GM12865 (cell line): ENCODE results near the gene SMCO1.
A peak's percentile ranks its signal among the peaks of the same experiment; 100 is the strongest.
"Not testable (repeated sequence)": the region's sequence is repeated elsewhere in the genome, so short reads cannot be mapped to it uniquely, and the experiment has no call there.

Experiments
- DNase-seq: peaks from one replicate; pipeline ENCODE4 v3.0.0; 2010; ENCODE audit warnings: low read depth
- H3K4me3 ChIP-seq: 2 replicates; pipeline ENCODE4 v1.5.1; 2011; ENCODE audit warnings: mild to moderate bottlenecking, low read depth, low read length, control low read depth
- TF ChIP-seq, protein P1 (sequence below): IDR thresholded peaks from 2 replicates; pipeline ENCODE4 v1.5.1; 2011; ENCODE audit warnings: low read length, control low read depth, low read depth, inconsistent platforms; ENCODE audit not compliant: insufficient read depth; ENCODE audit errors: missing control alignments

SMCO1 gene

DNA sequence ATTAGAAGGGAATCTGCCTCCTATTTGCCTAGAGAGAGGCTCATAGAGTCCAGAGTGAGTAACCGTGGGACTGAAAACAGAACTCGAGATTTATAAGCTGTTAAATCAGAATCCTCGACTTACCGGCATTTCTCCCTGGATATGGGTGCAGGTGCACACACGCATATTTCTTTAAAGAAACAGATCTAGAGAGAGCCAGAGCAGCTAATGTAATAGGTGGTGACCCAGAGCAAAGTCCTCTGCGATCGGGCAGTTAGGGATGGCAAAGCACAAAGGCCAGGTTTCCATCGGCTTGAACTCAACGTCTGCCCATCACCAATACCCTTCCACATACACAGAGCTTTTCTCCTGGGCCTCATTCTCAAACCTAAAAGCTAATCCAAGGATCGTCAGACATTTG is 25.4 kb downstream of the SMCO1 start:
- H3K4me3 ChIP-seq = no peak overlapping the region
- TF ChIP-seq, protein P1, sequence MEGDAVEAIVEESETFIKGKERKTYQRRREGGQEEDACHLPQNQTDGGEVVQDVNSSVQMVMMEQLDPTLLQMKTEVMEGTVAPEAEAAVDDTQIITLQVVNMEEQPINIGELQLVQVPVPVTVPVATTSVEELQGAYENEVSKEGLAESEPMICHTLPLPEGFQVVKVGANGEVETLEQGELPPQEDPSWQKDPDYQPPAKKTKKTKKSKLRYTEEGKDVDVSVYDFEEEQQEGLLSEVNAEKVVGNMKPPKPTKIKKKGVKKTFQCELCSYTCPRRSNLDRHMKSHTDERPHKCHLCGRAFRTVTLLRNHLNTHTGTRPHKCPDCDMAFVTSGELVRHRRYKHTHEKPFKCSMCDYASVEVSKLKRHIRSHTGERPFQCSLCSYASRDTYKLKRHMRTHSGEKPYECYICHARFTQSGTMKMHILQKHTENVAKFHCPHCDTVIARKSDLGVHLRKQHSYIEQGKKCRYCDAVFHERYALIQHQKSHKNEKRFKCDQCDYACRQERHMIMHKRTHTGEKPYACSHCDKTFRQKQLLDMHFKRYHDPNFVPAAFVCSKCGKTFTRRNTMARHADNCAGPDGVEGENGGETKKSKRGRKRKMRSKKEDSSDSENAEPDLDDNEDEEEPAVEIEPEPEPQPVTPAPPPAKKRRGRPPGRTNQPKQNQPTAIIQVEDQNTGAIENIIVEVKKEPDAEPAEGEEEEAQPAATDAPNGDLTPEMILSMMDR = no peak
- DNase-seq = no peak

DNA sequence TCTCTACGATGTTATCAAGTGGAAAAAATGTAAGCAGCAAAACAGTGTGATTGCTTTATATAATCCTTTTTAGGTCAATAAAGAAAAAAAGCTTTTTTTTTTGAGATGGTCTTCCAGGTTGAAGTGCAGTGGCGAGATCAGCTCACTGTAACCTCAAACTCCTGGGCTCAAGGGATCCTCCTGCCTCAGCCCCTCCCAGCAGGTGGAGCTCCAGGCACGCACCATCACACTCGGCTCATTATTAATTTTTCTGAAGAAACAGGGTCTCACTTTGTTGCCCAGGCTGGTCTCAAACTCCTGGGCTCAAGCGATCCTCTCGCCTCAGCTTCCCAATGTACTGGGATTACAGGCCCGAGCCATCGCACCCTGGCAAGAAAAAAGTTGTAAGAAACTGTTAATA is 28.9 kb downstream of the SMCO1 start:
- DNase-seq = no peak
- TF ChIP-seq, protein P1 = no peak
- no peak overlapping the region for H3K4me3 ChIP-seq

DNA sequence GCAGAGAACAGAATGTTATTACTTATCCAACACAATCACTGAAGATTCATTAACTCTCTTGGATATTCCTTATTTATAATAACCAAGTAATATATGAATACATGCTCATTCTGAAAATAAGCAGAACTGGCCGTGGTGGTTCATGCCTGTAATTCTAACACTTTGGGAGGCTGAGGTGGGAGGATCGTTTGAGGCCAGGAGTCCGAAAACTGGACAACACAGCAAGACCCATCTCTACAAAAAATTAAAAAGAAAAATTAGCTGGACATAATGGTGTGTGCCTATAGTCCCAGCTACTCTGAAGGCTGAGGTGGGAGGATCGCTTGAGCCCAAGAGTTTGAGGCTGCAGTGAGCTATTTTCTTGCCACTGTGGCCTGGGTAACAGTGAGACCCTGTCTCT is 37.5 kb downstream of the SMCO1 start:
- TF ChIP-seq, protein P1 = no peak
- no peak overlapping the region for H3K4me3 ChIP-seq
- DNase-seq = no peak

DNA sequence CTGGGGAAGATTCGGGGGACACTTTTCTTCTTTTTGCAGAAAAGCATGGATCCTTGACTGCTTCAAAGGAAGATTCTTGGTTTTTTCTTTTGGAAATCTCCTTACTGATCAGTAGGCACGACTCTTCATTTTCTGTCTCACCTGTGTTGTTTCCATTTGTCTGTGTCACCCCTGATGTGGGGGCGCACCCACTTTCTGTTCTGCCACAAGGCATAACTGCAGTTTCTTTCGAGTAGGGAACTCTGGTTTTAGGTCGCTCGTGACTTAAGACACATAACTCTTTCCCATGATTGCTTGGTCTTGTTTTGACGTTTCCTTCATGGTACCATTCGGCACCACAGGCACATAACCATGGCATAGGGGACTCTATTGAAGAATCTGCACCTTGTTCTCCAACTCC is 42.9 kb downstream of the SMCO1 start:
- TF ChIP-seq, protein P1 = no peak
- no peak overlapping the region for H3K4me3 ChIP-seq
- DNase-seq = no peak

DNA sequence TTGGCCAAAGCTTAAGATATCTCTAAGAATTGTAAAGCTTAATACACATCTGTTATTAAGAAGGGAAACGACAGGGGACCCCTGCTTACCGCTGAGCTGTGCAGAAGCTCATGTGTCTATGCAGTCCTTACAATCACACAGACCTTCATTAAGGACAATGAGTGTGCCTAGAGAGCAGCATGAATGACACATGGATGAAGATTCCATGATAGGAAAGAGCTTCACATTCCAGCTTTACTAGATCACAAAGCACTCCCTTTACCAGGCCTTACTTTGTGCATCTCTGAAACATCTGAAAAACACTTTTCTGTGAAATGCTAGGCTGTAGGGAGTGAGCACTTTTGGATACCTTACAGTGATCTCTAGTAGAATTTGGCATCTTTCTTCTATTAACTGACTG is 43.6 kb downstream of the SMCO1 start:
- no peak for DNase-seq
- TF ChIP-seq, protein P1 = no peak
- H3K4me3 ChIP-seq = no peak overlapping the region

DNA sequence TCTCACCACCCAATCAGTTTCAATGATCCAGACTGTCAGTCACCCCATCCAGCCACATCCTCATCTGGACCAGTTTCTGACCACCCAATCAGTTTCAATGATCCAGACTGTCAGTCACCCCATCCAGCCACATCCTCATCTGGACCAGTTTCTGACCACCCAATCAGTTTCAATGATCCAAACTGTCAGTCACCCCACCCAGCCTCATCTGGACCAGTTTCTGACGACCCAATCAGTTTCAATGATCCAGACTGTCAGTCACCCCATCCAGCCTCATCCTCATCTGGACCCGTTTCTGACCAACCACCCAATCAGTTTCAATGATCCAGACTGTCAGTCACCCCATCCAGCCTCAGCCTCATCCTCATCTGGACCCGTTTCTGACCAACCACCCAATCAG is 45.0 kb downstream of the SMCO1 start:
- DNase-seq, H3K4me3 ChIP-seq: not testable (repeated sequence)

DNA sequence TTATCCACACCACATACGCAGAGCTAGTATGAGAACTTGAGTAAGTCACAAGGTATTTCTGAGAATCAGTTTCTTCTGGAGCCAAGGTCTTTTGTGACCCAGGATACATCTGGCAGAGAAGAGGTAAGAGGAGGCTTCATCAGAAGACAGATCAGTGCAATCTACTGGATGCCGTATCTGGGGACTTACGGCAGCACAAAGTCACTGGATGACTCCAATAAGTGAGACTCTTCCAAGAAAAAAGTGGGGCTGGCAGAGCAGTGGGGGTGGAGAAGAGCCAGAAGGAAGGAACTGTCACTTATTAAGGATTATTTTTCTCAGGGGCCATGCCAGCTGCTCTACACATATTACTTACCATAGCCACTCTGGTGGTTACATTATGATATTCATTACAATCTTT is 51.3 kb downstream of the SMCO1 start:
- no peak overlapping the region for H3K4me3 ChIP-seq
- TF ChIP-seq, protein P1 = no peak
- no peak for DNase-seq

DNA sequence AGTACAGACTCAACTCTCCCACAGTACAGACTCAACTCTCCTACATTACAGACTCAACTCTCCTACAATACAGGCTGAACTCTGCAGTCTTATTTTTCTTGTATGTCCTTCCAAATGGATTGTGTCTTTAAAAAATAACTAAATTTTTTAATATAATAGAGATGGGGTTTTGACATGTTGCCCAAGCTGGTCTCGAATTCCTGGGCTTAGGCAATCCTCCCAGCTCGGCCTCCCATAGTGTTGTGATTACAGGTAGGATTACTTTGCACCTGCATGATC is 51.7 kb downstream of the SMCO1 start:
- peak; percentile 29 for DNase-seq
- TF ChIP-seq, protein P1 = no peak
- no peak overlapping the region for H3K4me3 ChIP-seq

DNA sequence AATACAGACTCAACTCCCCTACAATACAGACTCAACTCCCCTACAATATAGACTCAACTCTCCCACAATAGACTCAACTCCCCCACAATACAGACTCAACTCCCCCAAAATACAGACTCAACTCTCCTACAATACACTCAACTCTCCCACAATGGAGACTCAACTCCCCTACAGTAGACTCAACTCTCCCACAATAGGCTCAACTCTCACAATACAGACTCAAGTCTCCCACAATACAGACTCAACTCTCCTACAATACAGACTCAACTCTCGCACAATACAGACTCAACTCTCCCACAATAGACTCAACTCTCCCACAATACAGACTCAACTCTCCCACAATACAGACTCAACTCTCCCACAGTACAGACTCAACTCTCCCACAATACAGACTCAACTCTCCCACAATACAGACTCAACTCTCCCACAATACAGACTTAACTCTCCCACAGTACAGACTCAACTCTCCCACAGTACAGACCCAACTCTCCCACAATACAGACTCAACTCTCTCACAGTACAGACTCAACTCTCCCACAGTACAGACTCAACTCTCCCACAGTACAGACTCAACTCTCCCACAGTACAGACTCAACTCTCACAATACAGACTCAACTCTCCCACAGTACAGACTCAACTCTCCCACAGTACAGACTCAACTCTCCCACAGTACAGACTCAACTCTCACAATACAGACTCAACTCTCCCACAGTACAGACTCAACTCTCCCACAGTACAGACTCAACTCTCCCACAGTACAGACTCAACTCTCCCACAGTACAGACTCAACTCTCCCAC is 52.3 kb downstream of the SMCO1 start:
- not testable (repeated sequence) for H3K4me3 ChIP-seq
- DNase-seq = peak; percentile 78
